HG02642 (cell line): ENCODE results near the gene TREH.

ENCODE experiments used
- ATAC-seq: cut with Tn5 transposase; IDR thresholded peaks from one replicate; pipeline ENCODE4 v1.9.1; 2021; ENCODE audit warnings: mild to moderate bottlenecking; ENCODE audit not compliant: unreplicated experiment, poor library complexity

Gene TREH

GRCh38 chr11:118634431-118635236, 44.8 kb downstream of the TREH start:
- no peak for ATAC-seq

- no peak for ATAC-seq
Measured at GRCh38 chr11:118633979-118634378, 45.5 kb downstream of the TREH start.

GRCh38 chr11:118633319-118633690, 46.1 kb downstream of the TREH start:
- ATAC-seq = no peak

GRCh38 chr11:118632577-118633318, 46.7 kb downstream of the TREH start:
- no peak for ATAC-seq

GRCh38 chr11:118631142-118631909, 48.1 kb downstream of the TREH start:
- no peak for ATAC-seq

GRCh38 chr11:118629761-118630661, 49.4 kb downstream of the TREH start:
- ATAC-seq = no peak

- no peak for ATAC-seq
Measured at GRCh38 chr11:118628861-118629549, 50.4 kb downstream of the TREH start.

- ATAC-seq = no peak
Measured at GRCh38 chr11:118628432-118628831, 51.0 kb downstream of the TREH start.

GRCh38 chr11:118628031-118628430, 51.4 kb downstream of the TREH start:
- no peak for ATAC-seq

GRCh38 chr11:118627566-118627965, 51.9 kb downstream of the TREH start:
- ATAC-seq = no peak

- ATAC-seq = no peak
Measured at GRCh38 chr11:118625976-118626375, 53.5 kb downstream of the TREH start.

- no peak for ATAC-seq
Measured at GRCh38 chr11:118625036-118625690, 54.3 kb downstream of the TREH start.

GRCh38 chr11:118623269-118623655, 56.2 kb downstream of the TREH start:
- ATAC-seq = no peak

- ATAC-seq = no peak
Measured at GRCh38 chr11:118622376-118623268, 56.8 kb downstream of the TREH start.

- no peak for ATAC-seq
Measured at GRCh38 chr11:118621784-118622375, 57.6 kb downstream of the TREH start.

GRCh38 chr11:118621071-118621783, 58.2 kb downstream of the TREH start:
- no peak for ATAC-seq

- no peak for ATAC-seq
Measured at GRCh38 chr11:118620529-118621070, 58.9 kb downstream of the TREH start.
